Body of pancreas (tissue), 4 donors: ENCODE measurements around the gene NCOR1.

Experiments
- CTCF ChIP-seq, 7 experiments: fragments of 450-650 bp in 4 of 7; fragments of 200-600 bp in 3 of 7; sonication (generic) in 3 of 7; IDR thresholded peaks; one replicate each; pipeline ENCODE4 v1.5.1; 2016 to 2019; ENCODE audit warnings: antibody characterized with exemption in 7 of 7
- POLR2A ChIP-seq, 3 donors: fragments of 450-650 bp; IDR thresholded peaks; one replicate each; pipeline ENCODE4 v1.6.1; 2016; ENCODE audit warnings: antibody characterized with exemption in 3 of 3, mild to moderate bottlenecking in 2 of 3

- TF ChIP-seq CTCF (IDR thresholded peaks at IDR 0.05) (peak in 1 of 7 experiments; percentile 16), POLR2A (IDR thresholded peaks at IDR 0.05) (no peak)
Measured at GRCh38 chr17:16027708-16028584, 187.4 kb downstream of the NCOR1 start.
